Tibial artery (tissue), 4 donors: ENCODE measurements around the gene OR9A4.

Experiments used
- DNase-seq, 2 donors: peaks; one replicate each; pipeline ENCODE4 v3.0.0-alpha.2; 2019
- H3K27ac ChIP-seq, 2 donors: fragments of 200-600 bp; sonication (generic) in 1 of 2; 1 replicate in 1 of 2; 2 replicates in 1 of 2; pipeline ENCODE4 v1.5.1; 2018 to 2019; ENCODE audit warnings: mild to moderate bottlenecking in 1 of 2
- H3K27me3 ChIP-seq, 2 donors: fragments of 200-600 bp; sonication (generic) in 1 of 2; one replicate each; pipeline versions ENCODE4 v1.5.1 to v1.6.0; 2016 to 2019
- H3K36me3 ChIP-seq, 3 donors: fragments of 200-600 bp; sonication (generic) in 2 of 3; one replicate each; pipeline ENCODE4 v1.5.1; 2016 to 2019; ENCODE audit warnings: mild to moderate bottlenecking in 2 of 3
- H3K4me1 ChIP-seq, 4 donors: fragments of 200-600 bp; sonication (generic) in 2 of 4; 1 replicate in 3 of 4; 2 replicates in 1 of 4; pipeline ENCODE4 v1.5.1; 2016 to 2019
- H3K4me3 ChIP-seq, 2 donors: fragments of 200-600 bp; sonication (generic) in 1 of 2; 1 replicate in 1 of 2; 2 replicates in 1 of 2; pipeline ENCODE4 v1.5.1; 2018 to 2019; ENCODE audit warnings: mild to moderate bottlenecking in 2 of 2
- H3K9me3 ChIP-seq, 3 donors: fragments of 200-600 bp; sonication (generic) in 1 of 3; one replicate each; pipeline ENCODE4 v1.5.1; 2016 to 2019
- CTCF ChIP-seq, 2 experiments: fragments of 200-600 bp in 1 of 2; fragments of 450-650 bp in 1 of 2; IDR thresholded peaks; one replicate each; pipeline ENCODE4 v1.5.1; 2017 to 2019; ENCODE audit warnings: antibody characterized with exemption in 2 of 2, mild to moderate bottlenecking in 1 of 2, moderate library complexity in 1 of 2
- intact Hi-C: fragments of 100-400 bp; cut with DNase I; formaldehyde crosslinking; loops from one replicate; pipeline ENCODE4 v1.15.0; 2023; ENCODE audit warnings: low total_unique reads

Gene OR9A4

GRCh38 chr7:141930211-141930610 is 14.0 kb downstream of the OR9A4 start:
- Histone ChIP-seq H3K27ac (no peak overlapping the region), H3K27me3 (no peaks in the 10 kb centered on the region), H3K9me3 (peaks cover 0 to 4% (median 0%) of the 10 kb centered on the region in 3 donors), H3K4me3 (no peak overlapping the region), H3K36me3 (no peaks in the 10 kb centered on the region), H3K4me1 (no peaks in the 10 kb centered on the region)
- no peak for DNase-seq
- intact Hi-C loops, result no loop called here
- TF ChIP-seq CTCF (IDR thresholded peaks at IDR 0.05), result no peak

GRCh38 chr7:141941075-141941474 is 24.9 kb downstream of the OR9A4 start:
- intact Hi-C loops, result no loop called here
- no peak for TF ChIP-seq CTCF (IDR thresholded peaks at IDR 0.05)
- no peak overlapping the region for H3K4me3 ChIP-seq
- no peaks in the 10 kb centered on the region for H3K36me3 ChIP-seq
- no peaks in the 10 kb centered on the region for H3K4me1 ChIP-seq
- no peak overlapping the region for H3K27ac ChIP-seq
- peaks cover 0 to 15% (median 6%) of the 10 kb centered on the region in 3 donors for H3K9me3 ChIP-seq
- no peak for DNase-seq
- H3K27me3 ChIP-seq, result no peaks in the 10 kb centered on the region

- Histone ChIP-seq H3K9me3 (peaks cover 0 to 15% (median 6%) of the 10 kb centered on the region in 3 donors), H3K27ac (no peak overlapping the region), H3K36me3 (no peaks in the 10 kb centered on the region), H3K27me3 (no peaks in the 10 kb centered on the region), H3K4me1 (no peaks in the 10 kb centered on the region), H3K4me3 (no peak overlapping the region)
- DNase-seq, result no peak
- intact Hi-C loops, result no loop called here
- TF ChIP-seq CTCF (IDR thresholded peaks at IDR 0.05), result no peak
These were observed 27.6 kb downstream of the OR9A4 start for GRCh38 chr7:141943846-141944245.

GRCh38 chr7:141944811-141945210 is 28.6 kb downstream of the OR9A4 start:
- Histone ChIP-seq H3K4me1 (no peaks in the 10 kb centered on the region), H3K27me3 (no peaks in the 10 kb centered on the region), H3K27ac (no peak overlapping the region), H3K9me3 (peaks cover 0 to 15% (median 6%) of the 10 kb centered on the region in 3 donors), H3K36me3 (no peaks in the 10 kb centered on the region), H3K4me3 (no peak overlapping the region)
- intact Hi-C loops, result no loop called here
- TF ChIP-seq CTCF (IDR thresholded peaks at IDR 0.05), result no peak
- no peak for DNase-seq

GRCh38 chr7:141945356-141945755 is 29.2 kb downstream of the OR9A4 start:
- no peaks in the 10 kb centered on the region for H3K36me3 ChIP-seq
- no peaks in the 10 kb centered on the region for H3K4me1 ChIP-seq
- peaks cover 0 to 15% (median 6%) of the 10 kb centered on the region in 3 donors for H3K9me3 ChIP-seq
- no peak overlapping the region for H3K4me3 ChIP-seq
- intact Hi-C loops, result no loop called here
- TF ChIP-seq CTCF (IDR thresholded peaks at IDR 0.05), result no peak
- no peaks in the 10 kb centered on the region for H3K27me3 ChIP-seq
- H3K27ac ChIP-seq, result no peak overlapping the region
- DNase-seq, result no peak

GRCh38 chr7:141946796-141947195 is 30.6 kb downstream of the OR9A4 start, which contains the start of gene CLEC5A:
TSS of gene CLEC5A (minus strand) at chr7:141946974. CDS start at chr7:141946292, 682 bp downstream.
- H3K4me1 ChIP-seq, result no peaks in the 10 kb centered on the region
- intact Hi-C loops, result no loop called here
- H3K27ac ChIP-seq, result no peak within 1 kb of the TSS
- H3K4me3 ChIP-seq, result no peak within 1 kb of the TSS
- no peak for DNase-seq
- no peak for TF ChIP-seq CTCF (IDR thresholded peaks at IDR 0.05)
- H3K27me3 ChIP-seq, result no peaks in the 10 kb centered on the region
- peaks cover 0 to 10% (median 0%) of the 10 kb centered on the region in 3 donors for H3K9me3 ChIP-seq
- no peaks in the 10 kb centered on the region for H3K36me3 ChIP-seq
